OCI-LY1 (cell line): ENCODE data around the gene OVCH1.

ENCODE experiments used
- H2AFZ ChIP-seq: fragments of 200-600 bp; sonication (generic), shearing (Covaris generic); 2 replicates; pipeline ENCODE4 v1.6.0; 2014; ENCODE audit warnings: antibody characterized with exemption, mild to moderate bottlenecking, low read length
- H3F3A ChIP-seq: fragments of 200-600 bp; sonication (generic), shearing (Covaris generic); 2 replicates; pipeline ENCODE4 v1.6.0; 2014; ENCODE audit warnings: mild to moderate bottlenecking, antibody characterized with exemption, low read length, moderate library complexity; ENCODE audit not compliant: insufficient read depth
- H3K27ac ChIP-seq: fragments of 200-600 bp; sonication (generic); 2 replicates; pipeline ENCODE4 v1.5.1; 2014; ENCODE audit warnings: low read length, mixed run types, mild to moderate bottlenecking, low read depth; ENCODE audit not compliant: poor library complexity, severe bottlenecking
- H3K27me3 ChIP-seq: fragments of 200-600 bp; sonication (generic); 2 replicates; pipeline ENCODE4 v1.6.0; 2014; ENCODE audit warnings: antibody characterized with exemption, mild to moderate bottlenecking, low read length, moderate library complexity; ENCODE audit not compliant: insufficient read depth
- H3K36me3 ChIP-seq: fragments of 200-600 bp; sonication (generic); 2 replicates; pipeline ENCODE4 v1.6.1; 2014; ENCODE audit warnings: mild to moderate bottlenecking, antibody characterized with exemption, low read length, moderate library complexity, mixed read lengths; ENCODE audit not compliant: insufficient read depth
- H3K4me1 ChIP-seq: fragments of 200-600 bp; sonication (generic); 2 replicates; pipeline ENCODE4 v1.5.1; 2014; ENCODE audit warnings: mild to moderate bottlenecking, low read length, moderate library complexity; ENCODE audit not compliant: insufficient read depth, severe bottlenecking
- H3K4me2 ChIP-seq: fragments of 200-600 bp; sonication (generic), shearing (Covaris generic); 2 replicates; pipeline ENCODE4 v1.6.1; 2014; ENCODE audit warnings: low read length
- H3K4me3 ChIP-seq: fragments of 200-600 bp; sonication (generic); 2 replicates; pipeline ENCODE4 v1.5.1; 2014; ENCODE audit warnings: low read length, low read depth, mild to moderate bottlenecking, mixed read lengths; ENCODE audit not compliant: poor library complexity, severe bottlenecking
- H3K79me2 ChIP-seq: fragments of 200-600 bp; shearing (Covaris generic); 2 replicates; pipeline ENCODE4 v1.6.1; 2016; ENCODE audit warnings: mixed run types, low read length, mixed read lengths; ENCODE audit not compliant: insufficient read depth
- H3K9ac ChIP-seq: fragments of 200-600 bp; sonication (generic), shearing (Covaris generic); 2 replicates; pipeline ENCODE4 v1.6.1; 2014; ENCODE audit warnings: mild to moderate bottlenecking, low read length, mixed read lengths
- H3K9me2 ChIP-seq: fragments of 200-600 bp; sonication (generic), shearing (Covaris generic); 2 replicates; pipeline ENCODE4 v1.6.1; 2014; ENCODE audit warnings: low read depth, mild to moderate bottlenecking, low read length, mixed read lengths
- H3K9me3 ChIP-seq: fragments of 200-600 bp; shearing (Covaris generic); 2 replicates; pipeline ENCODE4 v1.6.1; 2014; ENCODE audit warnings: low read length, mixed read lengths
- H4K20me1 ChIP-seq: fragments of 200-600 bp; sonication (generic), shearing (Covaris generic); 2 replicates; pipeline ENCODE4 v1.6.0; 2016; ENCODE audit warnings: mild to moderate bottlenecking, low read length; ENCODE audit not compliant: insufficient read depth
- CTCF ChIP-seq: fragments of 200-600 bp; sonication (generic), shearing (Covaris generic); IDR thresholded peaks from 2 replicates; pipeline ENCODE4 v1.5.1; 2017; ENCODE audit warnings: mild to moderate bottlenecking, antibody characterized with exemption, low read length, moderate library complexity, mixed read lengths
- EZH2 ChIP-seq: fragments of 200-600 bp; sonication (generic), shearing (Covaris generic); IDR thresholded peaks from 2 replicates; pipeline ENCODE4 v1.8.0; 2017; ENCODE audit warnings: borderline replicate concordance, mixed run types, mild to moderate bottlenecking, antibody characterized with exemption, low read length, moderate library complexity, mixed read lengths

OVCH1 gene

GRCh38 chr12:29382251-29382650 lies 115.2 kb downstream of the OVCH1 start:
- no peak for TF ChIP-seq EZH2
- Histone ChIP-seq H3K36me3 (peaks cover 15% of the 10 kb centered on the region), H3K9ac (no peak overlapping the region), H3K4me3 (peak overlapping the region; percentile 99), H3K9me2 (no peaks in the 10 kb centered on the region), H3K9me3 (no peaks in the 10 kb centered on the region; the same call in 1 of the 2 replicates), H3K27ac (no peak overlapping the region), H4K20me1 (no peaks in the 10 kb centered on the region), H3F3A (no peaks in the 10 kb centered on the region), H3K4me2 (peak overlapping the region; percentile 83; the same call in 1 of the 2 replicates), H3K4me1 (peaks cover 25% of the 10 kb centered on the region), H3K79me2 (peaks cover 36% of the 10 kb centered on the region), H2AFZ (peak overlapping the region; percentile 96), H3K27me3 (no peaks in the 10 kb centered on the region)

DNA sequence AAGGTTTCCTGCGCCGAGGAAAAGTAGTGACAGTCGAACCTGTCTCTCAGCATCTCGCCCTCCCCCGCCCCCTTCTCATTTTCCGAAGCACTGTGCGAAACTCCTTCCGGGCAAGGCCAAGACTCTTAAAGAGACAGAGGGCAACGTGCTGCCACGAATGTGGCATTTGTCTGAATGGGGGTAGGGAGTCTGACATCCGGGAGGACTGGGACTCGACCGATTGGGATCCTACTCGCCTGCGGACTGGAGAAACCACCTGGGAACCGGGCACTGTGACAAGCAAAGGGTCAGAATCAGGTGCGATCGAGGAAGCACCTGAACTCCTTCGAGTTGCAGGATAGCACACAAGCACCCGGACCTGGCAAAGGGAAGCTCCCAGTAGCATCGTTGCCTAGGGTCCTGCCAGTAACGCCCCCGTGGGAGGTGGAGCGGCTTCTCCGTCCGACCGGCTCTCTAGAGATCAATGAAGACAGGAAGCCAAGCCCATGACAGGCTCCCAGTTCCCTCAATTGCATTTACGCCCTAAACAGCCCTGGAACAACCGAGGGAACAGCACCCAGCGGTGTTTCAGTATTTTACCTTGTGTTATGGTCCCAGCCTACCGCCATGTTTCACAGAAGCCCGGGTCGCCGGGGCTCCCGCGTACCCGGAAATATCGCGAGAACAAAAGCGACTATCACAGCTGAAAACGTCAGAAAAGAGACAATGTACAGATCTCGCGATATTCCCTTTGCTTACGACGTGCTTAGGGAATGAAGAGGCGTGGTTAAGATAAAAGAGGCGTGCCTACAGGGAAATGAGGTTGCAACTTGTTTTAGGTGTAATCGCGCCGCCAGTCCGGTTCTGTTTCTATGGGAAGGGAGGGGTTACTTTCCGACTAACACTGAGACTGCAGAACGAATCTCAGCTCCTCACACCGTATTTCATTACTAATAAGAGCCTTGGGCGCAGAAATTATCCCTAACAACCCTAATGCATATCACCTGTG lies 116.7 kb downstream of the OVCH1 start, which contains the start of gene ERGIC2:
ERGIC2 (minus strand) TSS at position 637 of the 988 bp plus-strand sequence. CDS start 9,539 bp downstream, outside the sequence.
- TF ChIP-seq EZH2 = no peak
- TF ChIP-seq CTCF = no peak
- Histone ChIP-seq H3K4me2 (peak within 1 kb of the TSS; percentile 83), H3K9me3 (peaks cover 7% of the 10 kb centered on the region; the same call in 1 of the 2 replicates), H3K36me3 (peaks cover 26% of the 10 kb centered on the region), H3K27me3 (no peaks in the 10 kb centered on the region), H3K9me2 (no peaks in the 10 kb centered on the region), H3K27ac (peak within 1 kb of the TSS; percentile 91), H4K20me1 (no peaks in the 10 kb centered on the region), H3F3A (no peaks in the 10 kb centered on the region), H3K9ac (peak within 1 kb of the TSS; percentile 99), H3K79me2 (peaks cover 50% of the 10 kb centered on the region), H3K4me1 (peaks cover 25% of the 10 kb centered on the region), H2AFZ (peak within 1 kb of the TSS; percentile 96), H3K4me3 (peak within 1 kb of the TSS; percentile 99)
